H1 (cell line): ENCODE results near the gene SYN1.

Experiments
- CBX8 ChIP-seq: fragments of 300-800, 300-1000 bp; sonication (generic); IDR thresholded peaks from 2 replicates; pipeline ENCODE4 v1.7.1; 2016; ENCODE audit warnings: low read depth, low read length, borderline replicate concordance
- CHD2 ChIP-seq: IDR thresholded peaks from 2 replicates; pipeline ENCODE4 v1.6.1; 2012; ENCODE audit warnings: low read length, improper control_type of control experiment
- CREB1 ChIP-seq: IDR thresholded peaks from 2 replicates; pipeline ENCODE4 v1.6.1; 2012; ENCODE audit warnings: inconsistent platforms
- NRF1 ChIP-seq: IDR thresholded peaks from 2 replicates; pipeline ENCODE4 v1.6.1; 2011; ENCODE audit warnings: mild to moderate bottlenecking, low read depth, low read length, improper control_type of control experiment
- POLR2A ChIP-seq, 2 experiments: IDR thresholded peaks; 1 replicate in 1 of 2; 2 replicates in 1 of 2; pipeline ENCODE4 v1.6.1; 2011; ENCODE audit warnings: low read depth in 2 of 2, low read length in 2 of 2, mild to moderate bottlenecking in 2 of 2; ENCODE audit errors: control extremely low read depth in 1 of 2
- POLR2AphosphoS5 ChIP-seq: IDR thresholded peaks from 2 replicates; pipeline ENCODE4 v1.6.1; 2011; ENCODE audit warnings: low read depth, low read length
- RAD21 ChIP-seq, 2 experiments: IDR thresholded peaks in 1 of 2; conservative IDR thresholded peaks in 1 of 2; 2 replicates each; pipeline ENCODE4 v1.6.1; 2011; ENCODE audit warnings: low read depth in 2 of 2, low read length in 2 of 2, improper control_type of control experiment in 1 of 2, inconsistent platforms in 1 of 2, mild to moderate bottlenecking in 1 of 2, moderate library complexity in 1 of 2
- TAF1 ChIP-seq: IDR thresholded peaks from 2 replicates; pipeline ENCODE4 v1.6.1; 2011; ENCODE audit warnings: mild to moderate bottlenecking, low read depth, low read length

DNA sequence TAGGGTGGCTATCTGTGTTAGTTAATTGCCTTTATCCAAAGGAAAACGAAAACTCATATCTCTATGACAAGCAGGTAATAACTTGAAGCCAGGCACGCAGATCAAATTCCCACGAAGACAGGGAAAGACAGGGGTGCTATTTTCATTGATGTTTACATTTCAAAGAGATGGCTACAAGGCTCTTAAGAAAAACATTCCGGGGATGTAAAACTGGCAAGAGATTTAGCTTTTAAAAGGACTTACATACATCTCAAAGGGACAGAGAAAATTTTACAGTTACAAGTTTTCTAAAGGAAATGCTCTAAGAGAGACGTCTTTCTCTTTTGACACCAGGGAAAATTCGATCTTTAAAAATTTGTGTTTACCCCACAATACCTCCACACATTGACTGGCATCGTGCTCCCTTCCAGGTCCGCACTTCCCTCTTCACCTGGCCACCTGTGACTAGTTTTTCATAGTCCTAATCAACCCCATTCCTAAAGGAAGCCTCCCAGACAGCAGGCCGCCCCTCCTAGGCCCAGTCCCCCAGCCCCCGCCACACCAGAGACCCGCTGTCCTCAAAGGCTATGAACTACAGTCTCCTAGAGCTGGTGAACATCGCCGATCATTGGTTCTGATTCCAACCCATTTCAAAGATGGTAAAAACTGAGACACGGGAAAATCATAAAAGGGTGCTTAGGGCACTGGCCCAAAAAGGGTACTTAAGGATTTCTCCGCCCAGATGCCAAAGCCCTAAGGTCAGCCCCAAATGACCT is 59.3 kb downstream of the SYN1 start:
- TF ChIP-seq POLR2A (IDR thresholded peaks at IDR 0.05; ENCODE audit: control extremely low read depth in 1 of 2, low read depth in 2 of 2, low read length in 2 of 2) (no peak), TAF1 (no peak), NRF1 (no peak), RAD21 (IDR thresholded peaks at IDR 0.05 in 1 of 2, conservative IDR thresholded peaks at IDR 0.05 in 1 of 2; ENCODE audit: low read depth in 2 of 2, low read length in 2 of 2) (no peak), CHD2 (no peak), CREB1 (no peak), CBX8 (no peak), POLR2AphosphoS5 (no peak)
